GM21447 (cell line): ENCODE results near the gene SYCP2.

Experiments
- ATAC-seq: cut with Tn5 transposase; IDR thresholded peaks from one replicate; pipeline ENCODE4 v1.9.1; 2021; ENCODE audit not compliant: unreplicated experiment

The SYCP2 gene

DNA sequence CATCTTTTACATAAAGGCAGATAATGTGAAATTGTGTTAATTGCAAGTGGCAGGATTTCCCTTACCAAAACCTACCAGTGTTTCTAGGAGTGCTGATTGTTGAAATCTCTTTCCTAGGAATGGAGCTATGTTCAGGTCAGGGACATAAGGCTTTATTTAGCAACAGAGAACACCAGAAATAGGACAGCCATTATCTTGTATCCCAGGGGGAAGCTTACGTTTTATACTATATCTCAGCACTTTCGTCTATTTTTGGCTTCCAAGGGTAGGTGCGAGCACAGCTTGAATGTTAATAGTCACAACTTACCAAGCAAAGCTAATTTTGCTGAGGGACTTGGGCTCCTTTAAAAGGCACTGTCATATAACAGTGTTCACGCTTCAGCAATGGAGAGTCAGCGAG lies 94.0 kb downstream of the SYCP2 start:
- ATAC-seq: no peak

- ATAC-seq: peak; percentile 76
Measured at GRCh38 chr20:59837623-59838394, 95.6 kb downstream of the SYCP2 start.

DNA sequence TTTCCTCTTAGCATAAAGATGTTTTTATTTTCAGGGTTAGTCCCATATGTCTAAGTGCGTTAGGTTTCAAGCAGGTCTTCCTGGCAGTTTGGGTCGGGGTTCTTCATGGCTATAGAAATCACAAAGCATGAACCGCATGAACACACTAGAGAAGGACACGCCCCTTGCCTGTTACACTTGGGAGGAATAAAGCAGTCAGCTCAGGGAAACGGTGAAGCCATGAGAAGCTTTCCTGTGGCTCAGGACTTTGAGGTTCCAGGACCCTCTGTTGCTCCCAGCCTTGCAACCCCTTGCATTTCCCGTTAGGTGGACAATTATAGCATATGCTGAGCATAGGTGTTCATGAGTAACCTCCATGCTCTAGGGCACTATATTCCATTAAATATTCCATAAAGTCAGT lies 96.7 kb downstream of the SYCP2 start:
- no peak for ATAC-seq

DNA sequence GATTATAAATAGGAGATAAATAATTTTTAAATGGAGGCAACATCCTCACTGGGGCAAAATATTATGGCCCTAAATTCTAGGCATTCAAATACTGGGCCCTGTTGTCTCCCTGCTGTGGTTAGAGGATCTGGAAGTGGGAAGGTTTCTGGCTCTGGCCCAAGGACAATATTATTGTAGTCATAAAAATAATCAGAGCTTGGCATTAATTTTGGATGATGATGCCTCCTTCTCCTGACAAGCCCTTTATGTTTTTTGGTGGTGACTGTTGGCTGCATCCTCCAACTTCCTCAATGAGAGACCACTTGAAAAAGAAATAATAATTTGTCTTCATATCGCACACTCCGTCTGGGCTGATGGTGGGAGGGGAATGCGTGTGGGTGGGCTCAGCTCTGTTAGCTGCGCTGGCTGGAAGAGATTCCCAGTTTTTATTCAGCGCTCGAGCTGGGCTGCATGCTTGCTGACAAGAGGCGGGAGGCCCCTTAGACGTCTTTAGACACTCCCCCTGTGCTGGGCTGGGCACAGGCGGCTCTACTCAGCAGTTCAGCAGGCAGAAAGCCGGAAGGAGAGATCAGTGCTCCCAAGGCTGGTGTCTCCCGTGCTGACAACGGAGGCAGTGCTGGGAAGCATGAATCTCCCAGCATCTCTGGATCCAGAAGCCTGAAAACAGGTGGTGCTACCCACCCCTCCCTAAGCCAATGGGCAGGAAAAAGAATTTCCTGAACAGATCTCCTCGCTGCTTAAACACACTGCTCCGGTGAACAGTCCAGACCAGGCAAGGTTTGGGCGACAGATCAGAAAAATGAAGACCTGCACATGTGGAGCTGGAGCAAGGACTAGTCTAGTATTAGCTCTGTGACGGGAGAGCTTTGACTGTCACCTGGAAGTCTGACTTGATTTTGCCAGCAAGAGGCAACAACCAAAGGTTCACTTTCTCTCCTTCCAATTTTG lies 97.7 kb downstream of the SYCP2 start:
- ATAC-seq: no peak

DNA sequence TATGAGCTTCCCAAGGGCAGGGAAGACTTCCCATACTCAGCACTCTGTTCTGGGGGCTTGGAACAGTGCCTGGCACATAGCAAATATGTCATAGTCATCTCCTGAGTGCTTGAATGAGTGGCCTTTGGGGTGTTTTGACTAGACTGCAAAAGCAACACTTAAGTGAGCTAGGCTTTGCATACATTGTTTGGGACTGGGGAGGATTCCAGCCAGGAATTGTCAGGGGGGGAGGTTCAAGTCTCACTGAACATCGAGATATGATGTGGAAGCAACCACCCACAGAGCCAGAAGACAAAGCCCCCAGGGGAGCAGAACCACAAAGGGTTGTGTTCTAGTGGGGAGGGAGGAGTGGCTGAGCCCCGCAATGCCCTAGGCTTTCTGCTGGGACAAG lies 98.4 kb downstream of the SYCP2 start:
- no peak for ATAC-seq

GRCh38 chr20:59832406-59833363 lies 100.8 kb downstream of the SYCP2 start:
- no peak for ATAC-seq

DNA sequence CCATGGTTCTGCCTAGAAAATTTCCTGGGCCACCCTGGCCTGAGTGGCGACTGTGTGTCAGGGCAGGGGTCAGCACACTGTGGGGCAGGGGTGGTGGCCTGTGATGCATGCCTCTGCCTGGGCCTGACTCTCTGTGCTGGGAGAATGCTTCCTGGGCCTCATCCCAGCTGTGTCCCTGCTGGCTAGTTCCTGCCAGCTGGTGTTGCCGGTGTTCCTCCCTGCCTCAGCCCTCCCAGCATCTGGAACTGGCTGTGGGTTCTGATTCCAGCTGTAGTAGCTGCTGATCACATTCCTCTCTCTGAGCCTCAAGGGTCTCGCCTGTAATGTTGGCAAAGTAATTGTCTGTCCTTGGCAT lies 101.5 kb downstream of the SYCP2 start:
- no peak for ATAC-seq

- ATAC-seq: no peak
Measured at GRCh38 chr20:59831024-59831915, 102.2 kb downstream of the SYCP2 start.

DNA sequence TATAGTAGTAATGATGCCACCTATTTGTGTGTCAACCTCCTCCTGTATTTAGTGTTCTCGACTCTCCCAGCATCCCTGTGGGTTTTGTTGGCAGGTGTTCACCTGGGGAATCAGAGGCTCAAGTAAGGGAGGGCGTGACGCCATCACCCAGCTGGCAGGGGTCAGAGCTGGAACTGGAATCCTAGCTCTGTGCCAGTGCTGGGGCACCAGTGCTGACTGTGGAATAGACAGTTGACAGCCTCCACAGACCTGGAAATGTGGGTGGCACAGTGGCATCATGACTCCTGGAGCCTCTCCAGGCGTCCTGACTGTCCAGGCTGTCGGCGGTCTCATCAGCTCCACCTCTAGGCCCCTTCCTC lies 102.8 kb downstream of the SYCP2 start:
- ATAC-seq: no peak

DNA sequence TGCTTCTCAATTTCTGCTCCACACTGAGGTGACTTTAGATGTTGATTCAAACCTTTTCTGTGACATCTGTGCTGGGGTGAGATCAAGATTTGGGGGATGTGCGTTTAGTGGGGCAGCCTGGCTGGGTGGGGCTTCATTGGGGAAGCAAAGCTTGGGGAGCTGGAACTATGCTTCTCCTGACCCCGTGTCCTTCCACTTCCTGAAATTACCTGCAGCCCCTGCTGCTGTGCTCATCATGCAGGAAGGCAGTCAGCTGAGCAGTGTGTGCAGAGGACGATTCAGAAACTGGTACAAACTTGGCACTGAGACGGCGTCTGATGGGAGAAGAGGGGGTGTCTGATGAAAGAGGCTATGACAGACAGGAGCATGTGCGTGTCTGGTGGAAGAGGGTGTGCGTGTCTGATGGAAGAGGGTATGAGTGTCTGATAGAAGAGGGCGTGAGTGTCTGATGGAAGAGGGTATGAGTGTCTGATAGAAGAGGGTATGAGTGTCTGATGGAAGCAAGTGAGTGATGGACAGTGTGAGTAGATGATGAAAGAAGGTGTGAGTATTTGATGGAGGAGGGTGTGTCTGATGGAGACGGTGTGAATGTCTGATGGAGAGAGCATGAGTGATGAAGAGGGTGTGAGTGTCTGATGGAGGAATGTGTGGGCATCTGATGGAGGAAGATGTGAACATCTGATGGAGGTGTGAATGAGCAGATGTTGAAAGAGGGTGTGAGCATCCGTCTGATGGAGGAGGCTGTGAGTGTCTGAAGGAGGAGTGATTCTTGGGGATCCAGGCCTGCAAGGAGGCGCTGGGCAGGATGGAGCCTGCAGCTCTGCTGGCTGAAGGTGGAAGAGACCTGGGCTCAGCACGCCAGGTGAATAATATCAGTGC lies 103.4 kb downstream of the SYCP2 start:
- ATAC-seq: no peak

GRCh38 chr20:59829054-59829785 lies 104.2 kb downstream of the SYCP2 start:
- no peak for ATAC-seq

DNA sequence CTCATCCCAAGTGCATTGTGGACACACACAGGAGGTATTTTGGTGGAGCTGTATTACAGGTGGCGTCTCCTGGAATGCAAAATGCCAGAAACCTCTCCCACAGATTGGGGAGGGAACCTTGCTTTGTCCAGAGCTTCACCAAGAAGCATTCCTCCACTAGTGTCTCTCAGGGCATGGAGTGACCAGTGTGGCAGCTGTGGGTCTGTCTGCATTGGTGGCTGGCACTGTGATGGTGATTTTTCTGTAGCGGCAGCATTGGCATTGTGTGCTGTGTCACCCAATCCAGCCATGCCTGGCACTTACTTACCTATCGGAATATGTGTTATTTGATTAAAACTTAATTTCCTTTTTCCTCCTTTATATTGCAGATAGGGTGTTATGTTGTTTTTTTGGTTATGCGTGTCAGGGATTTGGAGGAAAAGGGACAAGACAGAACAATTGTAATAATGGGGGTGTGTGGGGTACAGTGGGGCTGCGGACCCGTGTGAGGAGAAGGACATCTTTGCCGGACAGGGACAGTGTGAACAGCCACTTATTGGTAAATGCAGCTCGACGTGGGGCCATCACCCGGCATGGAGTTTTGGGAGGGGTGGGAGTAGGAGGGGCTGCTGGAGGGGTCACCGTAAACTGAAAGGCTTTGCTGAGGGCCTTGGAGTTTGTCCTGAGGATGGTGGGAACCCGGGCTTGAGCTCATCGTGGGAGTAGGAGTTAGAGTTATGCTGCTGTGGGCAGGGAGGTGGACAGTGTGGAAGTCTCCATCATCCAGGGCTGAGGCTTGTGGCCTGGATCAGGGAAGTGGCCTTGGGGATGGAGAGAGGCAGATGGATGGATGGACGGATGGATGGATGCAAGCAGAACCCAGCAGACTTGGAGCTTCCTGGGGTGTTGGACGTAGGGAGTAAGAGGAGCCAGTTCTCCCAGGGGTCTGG lies 105.0 kb downstream of the SYCP2 start:
- ATAC-seq: no peak

GRCh38 chr20:59827138-59828056 lies 106.0 kb downstream of the SYCP2 start:
- no peak for ATAC-seq

- no peak for ATAC-seq
Measured at GRCh38 chr20:59825944-59826759, 107.3 kb downstream of the SYCP2 start.

DNA sequence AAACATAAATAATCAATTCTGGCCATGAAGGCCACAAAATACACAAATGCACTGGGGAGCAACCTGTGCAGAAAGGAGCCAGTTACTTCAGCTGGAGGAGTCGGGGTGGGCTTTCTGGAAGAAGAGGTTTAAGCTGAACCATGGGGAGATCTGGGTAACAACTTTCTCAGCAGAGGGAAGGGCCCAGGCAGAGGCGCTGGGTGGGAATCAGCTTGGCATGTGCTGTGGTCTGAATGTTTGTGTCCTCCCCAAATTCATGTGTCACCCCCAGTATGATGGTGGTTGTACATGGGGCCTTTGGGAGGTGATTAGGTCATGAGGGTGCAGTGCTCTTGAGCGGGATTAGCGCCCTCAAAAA lies 107.9 kb downstream of the SYCP2 start:
- no peak for ATAC-seq
